H1 (cell line): ENCODE data around the gene CRP. TPM values are rescaled to one million over a fixed set of nuclear protein-coding genes. Genes with fewer than 3 reads are reported as not detected.

Experiments used
- CTCF ChIA-PET: fragments of 300-600 bp; sonication (Branson Sonifier 250); formaldehyde crosslinking; loops from one replicate; lab custom pipeline; 2021; ENCODE audit not compliant: partially characterized antibody; lab: Charles Lee
- POLR2A ChIA-PET: fragments of 300-600 bp; sonication (Branson Sonifier 250); formaldehyde crosslinking; loops from one replicate; lab custom pipeline; 2021; ENCODE audit warnings: inconsistent platforms; ENCODE audit not compliant: partially characterized antibody; lab: Charles Lee
- DNase-seq, 2 experiments: peaks; one replicate each; pipeline versions ENCODE4 v3.0.0 to v3.0.0-alpha.2; 2010 to 2022; ENCODE audit warnings: low spot score in 2 of 2, low read depth in 1 of 2, mixed read lengths in 1 of 2
- FAIRE-seq: peaks from 2 replicates; lab custom pipeline; 2011; peaks lifted over from hg19 to GRCh38; lab: Jason Lieb, UNC
- H2AFZ ChIP-seq: 2 replicates; pipeline ENCODE4 v1.8.1; 2012; ENCODE audit warnings: low read length, inconsistent platforms
- H2AK5ac ChIP-seq: 2 replicates; pipeline ENCODE4 v1.6.1; 2013; ENCODE audit warnings: low read depth, low read length
- H2BK120ac ChIP-seq: replicated peaks from 2 replicates; pipeline ENCODE3; 2013; ENCODE audit warnings: low read depth, low read length, inconsistent platforms
- H2BK12ac ChIP-seq: 2 replicates; pipeline ENCODE4 v1.6.1; 2013; ENCODE audit warnings: low read depth, low read length
- H2BK15ac ChIP-seq: 2 replicates; pipeline ENCODE4 v1.6.1; 2013; ENCODE audit warnings: low read length
- H2BK20ac ChIP-seq: 2 replicates; pipeline ENCODE4 v1.6.1; 2013; ENCODE audit warnings: low read length
- H2BK5ac ChIP-seq: 2 replicates; pipeline ENCODE4 v1.6.1; 2013; ENCODE audit warnings: low read depth, low read length
- H3K14ac ChIP-seq: 2 replicates; pipeline ENCODE4 v1.6.1; 2013; ENCODE audit warnings: inconsistent platforms; ENCODE audit not compliant: insufficient read length
- H3K18ac ChIP-seq: 2 replicates; pipeline ENCODE4 v1.6.1; 2013; ENCODE audit warnings: low read length; ENCODE audit errors: extremely low read depth
- H3K23ac ChIP-seq: 2 replicates; pipeline ENCODE4 v1.6.1; 2013; ENCODE audit warnings: inconsistent platforms; ENCODE audit not compliant: insufficient read length
- H3K23me2 ChIP-seq: 2 replicates; pipeline ENCODE4 v1.6.1; 2013; ENCODE audit warnings: low read depth, low read length
- H3K27ac ChIP-seq: 2 replicates; pipeline ENCODE4 v1.6.1; 2011; ENCODE audit warnings: low read depth, low read length, inconsistent platforms
- H3K27me3 ChIP-seq, 4 experiments: replicated peaks in 1 of 4; 1 replicate in 1 of 4; 2 replicates in 3 of 4; pipeline versions ENCODE4 v1.6.1 to v1.8.1; 2011 to 2013; ENCODE audit warnings: low read length in 3 of 4, mild to moderate bottlenecking in 3 of 4, inconsistent platforms in 2 of 4, mixed read lengths in 2 of 4, moderate library complexity in 1 of 4; ENCODE audit not compliant: control insufficient read depth in 3 of 4, insufficient read depth in 3 of 4; ENCODE audit errors: extremely low read depth in 1 of 4
- H3K36me3 ChIP-seq, 4 experiments: 2 replicates each; pipeline versions ENCODE4 v1.6.1 to v1.8.1; 2011 to 2013; ENCODE audit warnings: mild to moderate bottlenecking in 4 of 4, low read length in 3 of 4, moderate library complexity in 2 of 4, control low read depth in 1 of 4, inconsistent platforms in 1 of 4; ENCODE audit not compliant: insufficient read depth in 4 of 4, control insufficient read depth in 2 of 4
- H3K4ac ChIP-seq: replicated peaks from 2 replicates; pipeline ENCODE3; 2013; ENCODE audit warnings: low read length, low read depth, mixed read lengths, inconsistent platforms; ENCODE audit not compliant: insufficient read length
- H3K4me1 ChIP-seq, 4 experiments: replicated peaks in 1 of 4; 1 replicate in 1 of 4; 2 replicates in 3 of 4; pipeline versions ENCODE4 v1.6.1 to v1.8.1; 2011 to 2013; ENCODE audit warnings: low read length in 3 of 4, inconsistent platforms in 2 of 4, mixed read lengths in 1 of 4; ENCODE audit not compliant: insufficient read depth in 4 of 4, control insufficient read depth in 3 of 4
- H3K4me2 ChIP-seq, 2 experiments: 2 replicates each; pipeline versions ENCODE4 v1.6.1 to v1.8.1; 2011 to 2013; ENCODE audit warnings: low read depth in 2 of 2, low read length in 2 of 2, control low read depth in 1 of 2, inconsistent platforms in 1 of 2, mild to moderate bottlenecking in 1 of 2; ENCODE audit not compliant: insufficient read depth in 1 of 2
- H3K4me3 ChIP-seq, 4 experiments: fragments of 200-600, 300-600 bp in 1 of 4; sonication (generic), shearing (Covaris generic), sonication (Bioruptor Twin) in 1 of 4; 2 replicates each; pipeline versions ENCODE4 v1.5.1 to v1.8.1; 2011 to 2016; ENCODE audit warnings: low read length in 4 of 4, low read depth in 3 of 4, control low read depth in 2 of 4, inconsistent platforms in 2 of 4, mild to moderate bottlenecking in 2 of 4, mixed read lengths in 1 of 4, moderate library complexity in 1 of 4; ENCODE audit not compliant: insufficient read depth in 2 of 4; ENCODE audit errors: extremely low read depth in 1 of 4
- H3K56ac ChIP-seq: replicated peaks from 2 replicates; pipeline ENCODE3; 2013; ENCODE audit warnings: low read depth, mild to moderate bottlenecking, mixed read lengths, low read length, inconsistent platforms; ENCODE audit not compliant: insufficient read length
- H3K79me1 ChIP-seq: 2 replicates; pipeline ENCODE4 v1.6.1; 2013; ENCODE audit warnings: low read depth, low read length, control low read depth
- H3K79me2 ChIP-seq, 2 experiments: 2 replicates each; pipeline versions ENCODE4 v1.6.1 to v1.8.1; 2012 to 2013; ENCODE audit warnings: low read length in 2 of 2, mild to moderate bottlenecking in 2 of 2, inconsistent platforms in 1 of 2; ENCODE audit not compliant: insufficient read depth in 2 of 2, control insufficient read depth in 1 of 2
- H3K9ac ChIP-seq, 4 experiments: replicated peaks in 1 of 4; 1 replicate in 1 of 4; 2 replicates in 3 of 4; pipeline versions ENCODE4 v1.6.1 to v1.8.1; 2011 to 2013; ENCODE audit warnings: low read depth in 3 of 4, low read length in 3 of 4, control low read depth in 2 of 4, mild to moderate bottlenecking in 2 of 4, moderate library complexity in 2 of 4, inconsistent platforms in 1 of 4; ENCODE audit errors: extremely low read depth in 1 of 4
- H3K9me3 ChIP-seq, 2 experiments: 2 replicates each; pipeline versions ENCODE4 v1.6.1 to v1.8.1; 2012 to 2013; ENCODE audit warnings: mild to moderate bottlenecking in 2 of 2, moderate library complexity in 2 of 2, control low read depth in 1 of 2, inconsistent platforms in 1 of 2, low read depth in 1 of 2, low read length in 1 of 2, mixed read lengths in 1 of 2; ENCODE audit not compliant: insufficient read depth in 2 of 2
- H4K20me1 ChIP-seq, 2 experiments: replicated peaks in 1 of 2; 2 replicates each; pipeline versions ENCODE3 to v1.8.1; 2011 to 2013; ENCODE audit warnings: inconsistent platforms in 2 of 2, low read length in 2 of 2, mild to moderate bottlenecking in 1 of 2; ENCODE audit not compliant: insufficient read depth in 2 of 2, control insufficient read depth in 1 of 2
- H4K5ac ChIP-seq: 2 replicates; pipeline ENCODE4 v1.6.1; 2013; ENCODE audit warnings: low read length, low read depth, mixed read lengths, inconsistent platforms; ENCODE audit not compliant: insufficient read length
- H4K8ac ChIP-seq: 2 replicates; pipeline ENCODE4 v1.8.0; 2013; ENCODE audit warnings: mild to moderate bottlenecking, moderate library complexity, low read length, inconsistent platforms; ENCODE audit not compliant: insufficient read depth; ENCODE audit errors: extremely low read depth
- H4K91ac ChIP-seq: replicated peaks from 2 replicates; pipeline ENCODE3; 2013; ENCODE audit warnings: low read length, mixed read lengths, inconsistent platforms; ENCODE audit not compliant: insufficient read length
- NRF1 ChIP-seq: IDR thresholded peaks from 2 replicates; pipeline ENCODE4 v1.6.1; 2011; ENCODE audit warnings: mild to moderate bottlenecking, low read depth, low read length, improper control_type of control experiment
- RNF2 ChIP-seq: fragments of 200-900, 300-1000 bp; sonication (generic); IDR thresholded peaks from 2 replicates; pipeline ENCODE4 v1.7.1; 2016; ENCODE audit warnings: borderline replicate concordance, low read depth, mild to moderate bottlenecking, antibody characterized with exemption, low read length; ENCODE audit not compliant: poor library complexity, severe bottlenecking; ENCODE audit errors: missing control alignments
- polyA plus RNA-seq, 7 experiments: library from polyadenylated mRNA; depleted of rRNA in 3 of 7; stranded (reverse) in 5 of 7; unstranded in 2 of 7; fragments of >200 nt in 5 of 7; fragments of 200-250 nt in 2 of 7; gene quantifications; 1 replicate in 5 of 7; 2 replicates in 1 of 7; 4 replicates in 1 of 7; pipeline versions ENCODE4 v1.2.1 to v1.2.3, GENCODE V29; 2011 to 2013; ENCODE audit warnings: missing spikeins in 2 of 7, mixed read lengths in 2 of 7
- total RNA-seq: library from RNA; stranded (reverse); fragmentation: NEBNext Ultra II Directional; extraction: Animal tissue kit (Norgen Biotek cat#: 25700); gene quantifications from 2 replicates; pipeline ENCODE4 v1.2.1, GENCODE V29; 2021

Gene CRP
- total and polyA plus RNA-seq, 2 of the 8 experiments (the other 6 are each of a cell fraction or from before 2014, with no cell fraction given): not detected

DNA sequence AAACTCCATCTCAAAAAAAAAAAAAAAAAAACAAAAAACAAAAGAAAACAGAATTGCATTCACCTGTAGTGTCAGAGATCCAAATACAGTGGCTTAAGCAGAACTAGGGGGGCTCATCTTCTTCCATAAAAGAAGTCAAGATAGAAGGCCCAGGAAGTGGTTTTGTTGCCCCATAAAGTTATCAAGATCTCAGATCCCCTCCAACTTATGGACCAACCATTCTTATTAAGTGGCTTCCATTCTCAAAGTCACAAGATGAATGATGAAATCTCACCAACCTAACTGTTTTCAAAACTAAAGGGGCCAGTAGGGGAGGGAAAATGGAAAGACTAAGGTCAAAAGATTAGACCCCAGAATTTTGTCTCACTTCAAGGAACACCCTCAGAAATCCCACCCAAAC, 36.2 kb upstream of the CRP start:
- no peak overlapping the region for H2BK20ac ChIP-seq
- TF ChIP-seq NRF1 (no peak), RNF2 (no peak)
- no peaks in the 10 kb centered on the region for H3K23me2 ChIP-seq
- H3K27me3 ChIP-seq: no peaks in the 10 kb centered on the region
- H3K4me1 ChIP-seq: no peaks in the 10 kb centered on the region
- CTCF ChIA-PET: no interaction called here
- no peak overlapping the region for H3K4me2 ChIP-seq
- no peak overlapping the region for H3K4ac ChIP-seq
- no peak overlapping the region for H3K23ac ChIP-seq
- no peak overlapping the region for H3K4me3 ChIP-seq
- H4K8ac ChIP-seq: no peak overlapping the region
- H4K20me1 ChIP-seq: no peaks in the 10 kb centered on the region
- no peak overlapping the region for H2AK5ac ChIP-seq
- H3K36me3 ChIP-seq: no peaks in the 10 kb centered on the region
- H3K56ac ChIP-seq: no peak overlapping the region
- H3K9ac ChIP-seq: no peak overlapping the region
- H3K18ac ChIP-seq: no peak overlapping the region
- H2BK120ac ChIP-seq: no peak overlapping the region
- no peak overlapping the region for H2AFZ ChIP-seq
- H3K14ac ChIP-seq: no peak overlapping the region
- H3K79me1 ChIP-seq: no peaks in the 10 kb centered on the region
- DNase-seq (no peak), FAIRE-seq (no peak)
- no peak overlapping the region for H2BK5ac ChIP-seq
- H3K79me2 ChIP-seq: no peaks in the 10 kb centered on the region
- H3K27ac ChIP-seq: no peak overlapping the region
- H2BK15ac ChIP-seq: no peak overlapping the region
- POLR2A ChIA-PET: no interaction called here
- no peak overlapping the region for H4K91ac ChIP-seq
- no peak overlapping the region for H4K5ac ChIP-seq
- peaks cover 12 to 27% of the 10 kb centered on the region in 2 experiments; a peak in 2 of 4 replicates for H3K9me3 ChIP-seq
- H2BK12ac ChIP-seq: no peak overlapping the region
